ENCODE results near the gene APOL5. TPM values are rescaled to one million over a fixed set of nuclear protein-coding genes. Genes with fewer than 3 reads are reported as not detected.

APOL5 gene
- total RNA-seq, 5 donors from 2014 or later (not counting 1 experiment from before 2014, with no cell fraction given), result not detected

GRCh38 chr22:35681454-35682052, 36.1 kb upstream of the APOL5 start:
- DNase-seq (no peak), ATAC-seq (replicated peaks in 1 of 4) (no peak)
- H3K9me3 Mint-ChIP-seq, result peaks cover 0 to 7% (median 3%) of the 10 kb centered on the region in 3 donors
- CTCF ChIA-PET, result no interaction called here
- POLR2A ChIA-PET, result no interaction called here
- peaks cover 3% of the 10 kb centered on the region for H3K36me3 Mint-ChIP-seq
- no peaks in the 10 kb centered on the region for H3K4me1 ChIP-seq (ENCODE audit: control insufficient read depth in 1 of 2, extremely low read depth in 1 of 2, insufficient read depth in 2 of 2, low read length in 2 of 2)
- 100% methylated on average over 2 of the region's 4 CpGs for whole genome bisulfite sequencing (ENCODE audit: insufficient coverage)
- no peaks in the 10 kb centered on the region for H3K36me3 ChIP-seq (ENCODE audit: control insufficient read depth in 2 of 2, extremely low read depth in 1 of 2, insufficient read depth in 1 of 2, low read length in 1 of 2)
- H3K4me1 Mint-ChIP-seq, result peaks cover 0 to 6% (median 4%) of the 10 kb centered on the region in 3 donors
- no peak overlapping the region for H3K27ac Mint-ChIP-seq
- H3K4me3 ChIP-seq (ENCODE audit: control insufficient read depth in 1 of 2, extremely low read depth in 1 of 2, low read length in 1 of 2), result no peak overlapping the region
- H3K27me3 ChIP-seq (replicated peaks in 1 of 2; ENCODE audit: control insufficient read depth in 2 of 2, extremely low read depth in 1 of 2, insufficient read depth in 2 of 2, low read length in 1 of 2), result no peaks in the 10 kb centered on the region
- no peak overlapping the region for H3K27ac ChIP-seq (ENCODE audit: low read length)
- H3K9me3 ChIP-seq, result no peaks in the 10 kb centered on the region
- no peak overlapping the region for H3K4me3 Mint-ChIP-seq
- H3K27me3 Mint-ChIP-seq, result no peaks in the 10 kb centered on the region

DNA sequence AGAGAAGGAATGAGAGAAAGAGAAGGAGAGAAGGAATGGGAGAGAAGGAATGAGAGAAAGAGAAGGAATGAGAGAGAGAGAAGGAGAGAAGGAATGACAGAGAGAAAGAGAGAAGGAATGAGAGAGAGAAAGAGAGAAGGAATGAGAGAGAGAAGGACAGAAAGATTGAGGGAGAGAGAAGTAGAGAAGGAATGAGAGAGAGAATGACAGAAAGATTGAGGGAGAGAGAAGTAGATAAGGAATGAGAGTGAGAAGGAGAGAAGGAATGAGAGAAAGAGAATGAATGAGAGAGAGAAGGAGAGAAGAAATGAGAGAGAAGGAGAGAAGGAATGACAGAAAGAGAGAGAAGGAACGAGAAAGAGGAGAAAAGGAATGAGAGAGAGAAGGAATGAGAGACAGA, 34.1 kb upstream of the APOL5 start:
- Mint-ChIP-seq H3K9me3 (peaks cover 3 to 4% (median 4%) of the 10 kb centered on the region in 3 donors), H3K4me1 (peaks cover 0 to 6% (median 4%) of the 10 kb centered on the region in 3 donors), H3K36me3 (no peaks in the 10 kb centered on the region), H3K27ac (no peak overlapping the region), H3K27me3 (no peaks in the 10 kb centered on the region), H3K4me3 (no peak overlapping the region)
- no peak for DNase-seq
- Histone ChIP-seq H3K9me3 (no peaks in the 10 kb centered on the region), H3K27ac (ENCODE audit: low read length) (no peak overlapping the region), H3K36me3 (ENCODE audit: control insufficient read depth in 2 of 2, extremely low read depth in 1 of 2, insufficient read depth in 1 of 2, low read length in 1 of 2) (no peaks in the 10 kb centered on the region), H3K4me1 (ENCODE audit: control insufficient read depth in 1 of 2, extremely low read depth in 1 of 2, insufficient read depth in 2 of 2, low read length in 2 of 2) (no peaks in the 10 kb centered on the region), H3K4me3 (ENCODE audit: control insufficient read depth in 1 of 2, extremely low read depth in 1 of 2, low read length in 1 of 2) (no peak overlapping the region), H3K27me3 (replicated peaks in 1 of 2; ENCODE audit: control insufficient read depth in 2 of 2, extremely low read depth in 1 of 2, insufficient read depth in 2 of 2, low read length in 1 of 2) (no peaks in the 10 kb centered on the region)
- ChIA-PET CTCF (no interaction called here), POLR2A (interaction anchor here in 1 of 2 donors (0.5 kb wide), 1 partner anchor 374 kb away, joined by 8 read pairs; no protein-coding TSS in a partner anchor)
- no CpG with 5 or more reads among the region's 1 CpG for WGBS (ENCODE audit: insufficient coverage)
- no peak for ATAC-seq (replicated peaks in 1 of 4)

DNA sequence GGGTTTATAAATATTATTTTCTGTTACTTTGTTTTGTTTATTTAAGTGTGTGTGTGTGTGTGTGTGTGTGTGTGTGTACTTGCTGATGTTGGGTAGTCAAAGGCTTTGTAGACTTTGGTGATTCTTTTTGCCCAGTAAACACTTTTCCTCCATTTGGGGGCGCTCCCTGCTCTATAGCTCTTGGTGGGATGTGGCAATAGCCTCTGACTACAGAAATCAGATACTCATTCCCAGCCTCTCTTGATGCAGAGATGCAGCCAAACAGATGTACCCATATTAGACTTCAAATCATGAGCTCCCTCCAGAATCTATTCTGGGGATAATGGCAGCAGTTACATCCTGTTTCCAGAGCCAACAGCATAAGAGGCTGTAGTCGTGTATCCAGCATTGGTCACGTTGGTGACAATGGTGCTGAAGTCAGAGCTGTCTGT, 33.4 kb upstream of the APOL5 start:
- ChIA-PET CTCF (interaction anchor here in 1 of 2 donors (1.0 kb wide), 1 partner anchor 382 kb away, joined by 3 read pairs; no protein-coding TSS in a partner anchor), POLR2A (interaction anchor here (0.5 to 1.0 kb wide), 2 partner anchors 24 to 375 kb away, joined by 3 to 8 read pairs; no protein-coding TSS in a partner anchor)
- no peak overlapping the region for H3K27ac ChIP-seq (ENCODE audit: low read length)
- H3K4me1 ChIP-seq (ENCODE audit: control insufficient read depth in 1 of 2, extremely low read depth in 1 of 2, insufficient read depth in 2 of 2, low read length in 2 of 2), result no peaks in the 10 kb centered on the region
- no peaks in the 10 kb centered on the region for H3K36me3 Mint-ChIP-seq
- H3K4me1 Mint-ChIP-seq, result peaks cover 0 to 5% (median 5%) of the 10 kb centered on the region in 3 donors
- WGBS (ENCODE audit: insufficient coverage), result 71% methylated on average over 1 of the region's 3 CpGs
- H3K27me3 Mint-ChIP-seq, result no peaks in the 10 kb centered on the region
- ATAC-seq (replicated peaks in 1 of 4), result no peak
- DNase-seq, result no peak
- no peaks in the 10 kb centered on the region for H3K36me3 ChIP-seq (ENCODE audit: control insufficient read depth in 2 of 2, extremely low read depth in 1 of 2, insufficient read depth in 1 of 2, low read length in 1 of 2)
- H3K4me3 ChIP-seq (ENCODE audit: control insufficient read depth in 1 of 2, extremely low read depth in 1 of 2, low read length in 1 of 2), result no peak overlapping the region
- H3K9me3 ChIP-seq, result no peaks in the 10 kb centered on the region
- H3K27me3 ChIP-seq (replicated peaks in 1 of 2; ENCODE audit: control insufficient read depth in 2 of 2, extremely low read depth in 1 of 2, insufficient read depth in 2 of 2, low read length in 1 of 2), result no peaks in the 10 kb centered on the region
- no peak overlapping the region for H3K4me3 Mint-ChIP-seq
- no peak overlapping the region for H3K27ac Mint-ChIP-seq
- peaks cover 3 to 4% (median 4%) of the 10 kb centered on the region in 3 donors for H3K9me3 Mint-ChIP-seq

DNA sequence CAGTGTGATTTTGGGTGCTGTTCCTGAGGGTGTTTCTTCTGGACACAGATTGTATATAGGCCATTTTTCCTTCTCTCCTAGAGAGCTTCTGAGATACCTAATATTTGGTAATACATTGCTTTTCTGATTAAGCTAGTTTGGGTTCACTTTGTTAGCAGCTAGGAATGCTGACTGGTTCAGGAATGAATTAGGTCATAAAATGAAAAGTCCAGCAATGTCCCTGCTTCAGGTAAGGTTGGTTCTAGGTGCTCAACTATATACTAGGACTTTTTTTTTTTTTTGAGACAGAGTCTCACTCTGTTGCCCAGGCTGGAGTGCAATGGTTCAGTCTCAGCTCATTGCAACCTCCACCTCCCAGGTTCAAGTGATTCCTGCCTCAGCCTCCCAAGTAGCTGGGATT, 32.9 kb upstream of the APOL5 start:
- peaks cover 0 to 3% (median 1%) of the 10 kb centered on the region in 3 donors for H3K4me1 Mint-ChIP-seq
- no peaks in the 10 kb centered on the region for H3K9me3 ChIP-seq
- H3K36me3 Mint-ChIP-seq, result no peaks in the 10 kb centered on the region
- no peaks in the 10 kb centered on the region for H3K4me1 ChIP-seq (ENCODE audit: control insufficient read depth in 1 of 2, extremely low read depth in 1 of 2, insufficient read depth in 2 of 2, low read length in 2 of 2)
- ATAC-seq (replicated peaks in 1 of 4) (no peak), DNase-seq (no peak)
- H3K27me3 Mint-ChIP-seq, result no peaks in the 10 kb centered on the region
- CTCF ChIA-PET, result interaction anchor here in 1 of 2 donors (1.0 kb wide), 1 partner anchor 381 kb away, joined by 3 read pairs; no protein-coding TSS in a partner anchor
- no peaks in the 10 kb centered on the region for H3K36me3 ChIP-seq (ENCODE audit: control insufficient read depth in 2 of 2, extremely low read depth in 1 of 2, insufficient read depth in 1 of 2, low read length in 1 of 2)
- H3K4me3 ChIP-seq (ENCODE audit: control insufficient read depth in 1 of 2, extremely low read depth in 1 of 2, low read length in 1 of 2), result no peak overlapping the region
- no peak overlapping the region for H3K27ac ChIP-seq (ENCODE audit: low read length)
- H3K27ac Mint-ChIP-seq, result no peak overlapping the region
- peaks cover 3 to 4% (median 4%) of the 10 kb centered on the region in 3 donors for H3K9me3 Mint-ChIP-seq
- POLR2A ChIA-PET, result interaction anchor here in 1 of 2 donors (1.0 kb wide), 1 partner anchor 24 kb away, joined by 3 read pairs; no protein-coding TSS in a partner anchor
- no peak overlapping the region for H3K4me3 Mint-ChIP-seq
- no peaks in the 10 kb centered on the region for H3K27me3 ChIP-seq (replicated peaks in 1 of 2; ENCODE audit: control insufficient read depth in 2 of 2, extremely low read depth in 1 of 2, insufficient read depth in 2 of 2, low read length in 1 of 2)

- no peaks in the 10 kb centered on the region for H3K36me3 Mint-ChIP-seq
- H3K9me3 Mint-ChIP-seq, result peaks cover 3 to 4% (median 4%) of the 10 kb centered on the region in 3 donors
- H3K36me3 ChIP-seq (ENCODE audit: control insufficient read depth in 2 of 2, extremely low read depth in 1 of 2, insufficient read depth in 1 of 2, low read length in 1 of 2), result no peaks in the 10 kb centered on the region
- POLR2A ChIA-PET, result no interaction called here
- WGBS (ENCODE audit: insufficient coverage), result 60% methylated on average over 1 of the region's 11 CpGs
- H3K9me3 ChIP-seq, result no peaks in the 10 kb centered on the region
- no peak overlapping the region for H3K27ac ChIP-seq (ENCODE audit: low read length)
- ATAC-seq (replicated peaks in 1 of 4) (no peak), DNase-seq (no peak)
- H3K27ac Mint-ChIP-seq, result no peak overlapping the region
- peaks cover 0 to 7% (median 1%) of the 10 kb centered on the region in 3 donors for H3K4me1 Mint-ChIP-seq
- no peak overlapping the region for H3K4me3 Mint-ChIP-seq
- H3K27me3 Mint-ChIP-seq, result no peaks in the 10 kb centered on the region
- H3K27me3 ChIP-seq (replicated peaks in 1 of 2; ENCODE audit: control insufficient read depth in 2 of 2, extremely low read depth in 1 of 2, insufficient read depth in 2 of 2, low read length in 1 of 2), result no peaks in the 10 kb centered on the region
- H3K4me3 ChIP-seq (ENCODE audit: control insufficient read depth in 1 of 2, extremely low read depth in 1 of 2, low read length in 1 of 2), result no peak overlapping the region
- CTCF ChIA-PET, result no interaction called here
- H3K4me1 ChIP-seq (ENCODE audit: control insufficient read depth in 1 of 2, extremely low read depth in 1 of 2, insufficient read depth in 2 of 2, low read length in 2 of 2), result no peaks in the 10 kb centered on the region
Measured at GRCh38 chr22:35685731-35686130, 31.9 kb upstream of the APOL5 start.

GRCh38 chr22:35686298-35686697, 31.4 kb upstream of the APOL5 start:
- Histone ChIP-seq H3K4me1 (ENCODE audit: control insufficient read depth in 1 of 2, extremely low read depth in 1 of 2, insufficient read depth in 2 of 2, low read length in 2 of 2) (no peaks in the 10 kb centered on the region), H3K36me3 (ENCODE audit: control insufficient read depth in 2 of 2, extremely low read depth in 1 of 2, insufficient read depth in 1 of 2, low read length in 1 of 2) (no peaks in the 10 kb centered on the region), H3K27ac (ENCODE audit: low read length) (no peak overlapping the region), H3K9me3 (no peaks in the 10 kb centered on the region), H3K4me3 (ENCODE audit: control insufficient read depth in 1 of 2, extremely low read depth in 1 of 2, low read length in 1 of 2) (no peak overlapping the region), H3K27me3 (replicated peaks in 1 of 2; ENCODE audit: control insufficient read depth in 2 of 2, extremely low read depth in 1 of 2, insufficient read depth in 2 of 2, low read length in 1 of 2) (no peaks in the 10 kb centered on the region)
- 50% methylated on average over 2 of the region's 4 CpGs for WGBS (ENCODE audit: insufficient coverage)
- no peak overlapping the region for H3K4me3 Mint-ChIP-seq
- no peak for ATAC-seq (replicated peaks in 1 of 4)
- CTCF ChIA-PET, result no interaction called here
- no peak overlapping the region for H3K27ac Mint-ChIP-seq
- no peaks in the 10 kb centered on the region for H3K27me3 Mint-ChIP-seq
- H3K36me3 Mint-ChIP-seq, result no peaks in the 10 kb centered on the region
- no peak for DNase-seq
- H3K4me1 Mint-ChIP-seq, result peaks cover 0 to 7% (median 1%) of the 10 kb centered on the region in 3 donors
- peaks cover 3 to 4% (median 4%) of the 10 kb centered on the region in 3 donors for H3K9me3 Mint-ChIP-seq
- POLR2A ChIA-PET, result no interaction called here

All from T-cell (primary cell).